AG04450 (cell line): ENCODE measurements around the gene HAUS5. TPM values are rescaled to one million over a fixed set of nuclear protein-coding genes. Genes with fewer than 3 reads are reported as not detected.
A peak's percentile ranks its signal among the peaks of the same experiment; 100 is the strongest.

ENCODE experiments used
- CTCF ChIA-PET: fragments of 300-600, 350-600 bp; formaldehyde crosslinking; extraction: SDS; loops from one replicate; lab custom pipeline; 2022; ENCODE audit warnings: antibody characterized with exemption, inconsistent platforms; lab: Charles Lee
- POLR2A ChIA-PET: fragments of 350-600 bp; formaldehyde crosslinking; extraction: SDS; loops from one replicate; lab custom pipeline; 2021; ENCODE audit warnings: antibody characterized with exemption, inconsistent platforms; lab: Yijun Ruan, JAX
- DNase-seq: peaks from one replicate; pipeline ENCODE4 v3.0.0-alpha.2; 2011; ENCODE audit warnings: low read depth, low spot score
- H3K27ac ChIP-seq: one replicate; pipeline ENCODE4 v1.5.1; 2012; ENCODE audit warnings: low read depth, low read length, control low read depth
- H3K27me3 ChIP-seq: one replicate; pipeline ENCODE4 v1.6.0; 2012; ENCODE audit warnings: low read length; ENCODE audit not compliant: control insufficient read depth, insufficient read depth
- H3K4me3 ChIP-seq: 2 replicates; pipeline ENCODE4 v1.5.1; 2011; ENCODE audit warnings: mild to moderate bottlenecking, low read depth, low read length, control low read depth
- H3K9me3 ChIP-seq: 2 replicates; pipeline ENCODE4 v1.5.1; 2012; ENCODE audit warnings: low read length; ENCODE audit not compliant: control insufficient read depth, insufficient read depth
- polyA plus RNA-seq: library from polyadenylated mRNA; depleted of rRNA; stranded (reverse); fragments of >200 nt; gene quantifications from 2 replicates; pipeline ENCODE4 v1.2.3, GENCODE V29; 2011
- TF ChIP-seq, protein P1 (sequence below): IDR thresholded peaks from 2 replicates; pipeline ENCODE4 v1.5.1; 2011; ENCODE audit warnings: low read depth, low read length, control low read depth, inconsistent platforms

Gene HAUS5
- polyA plus RNA-seq, 1 experiment, result 1.9 TPM

DNA sequence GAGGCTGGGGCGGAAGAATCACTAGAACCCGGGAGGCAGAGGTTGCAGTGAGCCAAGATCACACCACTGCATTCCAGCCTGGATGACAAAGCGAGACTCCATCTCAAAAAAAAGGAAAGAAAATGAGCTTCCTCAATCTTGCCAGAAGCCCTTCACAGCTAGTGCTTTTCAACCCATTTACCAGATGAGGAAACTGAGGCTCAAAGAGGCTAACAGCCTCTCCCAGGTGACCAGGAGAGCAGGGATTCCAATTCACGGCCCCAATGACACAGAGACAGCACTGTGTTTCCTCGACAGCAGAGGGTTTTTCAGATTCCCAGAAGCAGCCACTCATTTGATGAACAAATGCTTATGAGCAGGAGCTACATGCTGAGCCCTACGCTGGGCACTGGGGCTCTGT lies 57.0 kb downstream of the HAUS5 start:
- TF ChIP-seq, protein P1, sequence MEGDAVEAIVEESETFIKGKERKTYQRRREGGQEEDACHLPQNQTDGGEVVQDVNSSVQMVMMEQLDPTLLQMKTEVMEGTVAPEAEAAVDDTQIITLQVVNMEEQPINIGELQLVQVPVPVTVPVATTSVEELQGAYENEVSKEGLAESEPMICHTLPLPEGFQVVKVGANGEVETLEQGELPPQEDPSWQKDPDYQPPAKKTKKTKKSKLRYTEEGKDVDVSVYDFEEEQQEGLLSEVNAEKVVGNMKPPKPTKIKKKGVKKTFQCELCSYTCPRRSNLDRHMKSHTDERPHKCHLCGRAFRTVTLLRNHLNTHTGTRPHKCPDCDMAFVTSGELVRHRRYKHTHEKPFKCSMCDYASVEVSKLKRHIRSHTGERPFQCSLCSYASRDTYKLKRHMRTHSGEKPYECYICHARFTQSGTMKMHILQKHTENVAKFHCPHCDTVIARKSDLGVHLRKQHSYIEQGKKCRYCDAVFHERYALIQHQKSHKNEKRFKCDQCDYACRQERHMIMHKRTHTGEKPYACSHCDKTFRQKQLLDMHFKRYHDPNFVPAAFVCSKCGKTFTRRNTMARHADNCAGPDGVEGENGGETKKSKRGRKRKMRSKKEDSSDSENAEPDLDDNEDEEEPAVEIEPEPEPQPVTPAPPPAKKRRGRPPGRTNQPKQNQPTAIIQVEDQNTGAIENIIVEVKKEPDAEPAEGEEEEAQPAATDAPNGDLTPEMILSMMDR, result no peak
- no peak overlapping the region for H3K27ac ChIP-seq
- peaks cover 9% of the 10 kb centered on the region for H3K27me3 ChIP-seq
- ChIA-PET CTCF (interaction anchor here (0.5 kb wide), 1 partner anchor 552 kb away, joined by 8 read pairs; no protein-coding TSS in a partner anchor), POLR2A (interaction anchor here (0.9 kb wide), 1 partner anchor 9 kb away, joined by 8 read pairs; no protein-coding TSS in a partner anchor)
- H3K4me3 ChIP-seq, result no peak overlapping the region
- DNase-seq, result no peak
- no peaks in the 10 kb centered on the region; the same call in 1 of the 2 replicates for H3K9me3 ChIP-seq

DNA sequence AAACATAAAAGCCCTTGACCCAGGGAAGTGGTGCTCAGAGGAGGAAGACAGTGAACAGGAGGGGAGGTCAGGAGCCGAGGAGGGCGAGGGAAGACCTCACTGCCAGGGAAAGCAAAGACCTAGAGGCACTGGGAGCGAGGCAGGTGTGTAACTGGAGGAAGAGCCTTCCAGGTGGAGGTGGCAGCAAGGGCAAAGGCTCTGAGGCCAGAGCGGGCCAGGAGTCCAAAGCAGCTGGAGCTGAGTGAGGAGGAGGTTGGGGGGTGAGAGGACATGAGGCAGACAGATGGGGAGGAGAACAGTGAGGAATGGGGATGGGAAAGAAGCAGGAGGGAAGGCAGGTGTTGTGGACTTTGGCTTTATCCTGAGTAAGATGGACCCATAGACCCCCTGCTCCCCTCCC lies 57.4 kb downstream of the HAUS5 start:
- ChIA-PET CTCF (no interaction called here), POLR2A (interaction anchor here (0.9 kb wide), 1 partner anchor 10 kb away, joined by 8 read pairs; no protein-coding TSS in a partner anchor)
- no peak overlapping the region for H3K4me3 ChIP-seq
- peaks cover 9% of the 10 kb centered on the region for H3K27me3 ChIP-seq
- no peak overlapping the region for H3K27ac ChIP-seq
- H3K9me3 ChIP-seq, result no peaks in the 10 kb centered on the region; the same call in 1 of the 2 replicates
- DNase-seq, result no peak
- TF ChIP-seq, protein P1, result no peak

DNA sequence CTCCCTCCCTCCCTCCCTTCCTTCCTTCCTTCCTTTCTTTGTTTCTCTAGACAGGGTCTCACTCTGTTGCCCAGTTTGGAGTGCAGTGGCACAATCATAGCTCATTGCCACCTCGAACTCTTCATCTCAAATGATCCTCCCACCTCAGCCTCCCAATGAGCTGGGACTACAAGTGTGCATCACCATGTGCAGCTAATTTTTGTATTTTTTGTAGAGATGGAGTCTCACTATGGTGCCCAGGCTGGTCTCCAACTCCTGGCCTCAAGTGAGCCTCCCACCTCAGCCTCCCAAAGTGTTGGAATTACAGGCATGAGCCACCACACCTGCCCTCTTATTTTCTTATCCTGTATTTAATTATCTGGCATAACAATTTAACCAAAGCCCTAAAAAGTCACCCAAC lies 58.2 kb downstream of the HAUS5 start:
- Histone ChIP-seq H3K27ac (no peak overlapping the region), H3K4me3 (no peak overlapping the region), H3K9me3 (no peaks in the 10 kb centered on the region; the same call in 1 of the 2 replicates), H3K27me3 (peaks cover 9% of the 10 kb centered on the region)
- ChIA-PET POLR2A (no interaction called here), CTCF (no interaction called here)
- TF ChIP-seq, protein P1, result no peak
- DNase-seq, result no peak

DNA sequence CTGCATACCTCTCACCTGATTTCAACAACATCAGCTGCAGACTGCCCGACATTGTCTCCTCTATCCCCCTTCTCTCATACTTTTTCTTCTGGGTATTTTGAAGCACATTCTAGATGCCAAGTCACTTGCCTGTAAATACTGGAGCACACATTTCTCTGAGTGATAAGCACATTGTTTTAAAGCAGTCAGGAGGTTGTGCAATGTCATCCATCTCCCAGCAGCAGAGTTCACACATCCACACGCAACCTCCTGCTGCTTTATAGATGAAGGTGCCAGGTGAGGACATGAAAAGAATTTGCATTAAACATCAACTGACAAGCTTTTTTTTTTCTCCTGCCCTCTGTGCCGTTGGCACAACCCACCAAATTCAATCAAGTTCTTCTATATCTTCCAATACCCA lies 59.3 kb downstream of the HAUS5 start:
- ChIA-PET CTCF (no interaction called here), POLR2A (no interaction called here)
- peaks cover 9% of the 10 kb centered on the region for H3K27me3 ChIP-seq
- no peak overlapping the region for H3K4me3 ChIP-seq
- no peak for DNase-seq
- H3K9me3 ChIP-seq, result no peaks in the 10 kb centered on the region; the same call in 1 of the 2 replicates
- TF ChIP-seq, protein P1, result no peak
- H3K27ac ChIP-seq, result no peak overlapping the region

DNA sequence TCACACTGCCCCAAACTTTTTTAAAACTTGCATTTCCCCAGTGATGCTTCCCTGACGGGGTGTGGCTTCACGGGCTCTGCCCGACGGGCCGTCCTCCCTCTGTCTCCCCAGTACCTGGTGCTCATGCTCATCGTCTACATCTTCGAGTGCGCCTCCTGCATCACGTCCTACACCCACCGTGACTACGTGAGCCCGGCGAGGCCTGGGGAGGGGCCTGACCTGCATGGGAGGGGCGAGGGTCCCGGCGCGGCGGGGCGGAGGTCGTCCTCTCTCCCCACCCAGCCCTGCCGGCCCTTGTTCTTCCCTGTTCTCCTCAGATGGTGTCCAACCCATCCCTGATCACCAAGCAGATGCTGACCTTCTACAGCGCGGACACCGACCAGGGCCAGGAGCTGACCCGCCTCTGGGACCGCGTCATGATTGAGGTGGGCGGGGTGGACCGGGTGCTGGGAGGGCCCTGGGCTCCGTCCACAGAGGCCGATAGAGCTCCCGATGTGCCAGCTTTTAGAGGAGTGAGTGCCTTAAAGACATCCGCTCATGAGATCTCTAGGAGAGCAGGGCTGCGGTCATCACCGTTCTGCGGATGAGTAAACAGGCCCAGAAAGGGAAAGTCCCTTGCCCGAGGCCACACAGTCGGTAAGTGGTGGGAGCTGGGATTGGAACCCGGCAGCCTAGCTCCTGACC lies 60.7 kb downstream of the HAUS5 start:
- TF ChIP-seq, protein P1, result no peak
- H3K27ac ChIP-seq, result peak overlapping the region; percentile 11
- POLR2A ChIA-PET, result no interaction called here
- peak overlapping the region; percentile 48 for H3K4me3 ChIP-seq
- CTCF ChIA-PET, result interaction anchor here (0.6 kb wide), 1 partner anchor 15 kb away, joined by 3 read pairs; no protein-coding TSS in a partner anchor
- no peak for DNase-seq
- H3K27me3 ChIP-seq, result peaks cover 11% of the 10 kb centered on the region
- no peaks in the 10 kb centered on the region; the same call in 1 of the 2 replicates for H3K9me3 ChIP-seq
